Measurements from ENCODE around the gene ZNF777.

GRCh38 chr7:149476791-149477190 is 15.9 kb upstream of the ZNF777 start:
- TF ChIP-seq CTCF (IDR thresholded peaks at IDR 0.05) (no peak), POLR2AphosphoS5 (IDR thresholded peaks at IDR 0.05; ENCODE audit: low read depth, low read length) (no peak), REST (IDR thresholded peaks at IDR 0.05; ENCODE audit: insufficient read depth in 1 of 2, low read depth in 2 of 2, low read length in 1 of 2) (no peak)

Data from Panc1 (cell line).